Loucy (cell line): Measurements from ENCODE around the gene FANCF.

Experiments used
- H2AFZ ChIP-seq: fragments of 200-600 bp; sonication (generic); 2 replicates; pipeline ENCODE4 v1.6.0; 2016; ENCODE audit warnings: antibody characterized with exemption, mild to moderate bottlenecking, low read length, moderate library complexity
- H3F3A ChIP-seq: fragments of 200-600 bp; 2 replicates; pipeline ENCODE4 v1.6.0; 2016; ENCODE audit warnings: antibody characterized with exemption, low read depth, mild to moderate bottlenecking
- H3K27me3 ChIP-seq: fragments of 200-600 bp; sonication (generic); 2 replicates; pipeline ENCODE4 v1.6.1; 2014; ENCODE audit warnings: low read length, mild to moderate bottlenecking; ENCODE audit not compliant: insufficient read depth, poor library complexity, severe bottlenecking
- H3K36me3 ChIP-seq: fragments of 200-600 bp; sonication (generic); 2 replicates; pipeline ENCODE4 v1.6.1; 2016; ENCODE audit warnings: low read length; ENCODE audit not compliant: insufficient read depth
- H3K4me1 ChIP-seq: fragments of 200-600 bp; sonication (generic); 2 replicates; pipeline ENCODE4 v1.5.1; 2014; ENCODE audit warnings: low read length, mild to moderate bottlenecking; ENCODE audit not compliant: insufficient read depth, poor library complexity, severe bottlenecking
- H3K4me2 ChIP-seq: fragments of 200-600 bp; sonication (generic); 2 replicates; pipeline ENCODE4 v1.6.0; 2014; ENCODE audit warnings: antibody characterized with exemption, low read length, low read depth, mild to moderate bottlenecking; ENCODE audit not compliant: poor library complexity, severe bottlenecking
- H3K4me3 ChIP-seq: fragments of 200-600 bp; sonication (generic); 2 replicates; pipeline ENCODE4 v1.5.1; 2014; ENCODE audit warnings: low read length, mild to moderate bottlenecking, mixed read lengths; ENCODE audit not compliant: poor library complexity, severe bottlenecking
- H3K79me2 ChIP-seq: fragments of 200-600 bp; sonication (generic); 2 replicates; pipeline ENCODE4 v1.6.1; 2014; ENCODE audit warnings: low read length; ENCODE audit not compliant: insufficient read depth
- H3K9ac ChIP-seq: fragments of 200-600 bp; sonication (generic); 2 replicates; pipeline ENCODE4 v1.6.0; 2014; ENCODE audit warnings: mild to moderate bottlenecking, low read depth, low read length, moderate library complexity; ENCODE audit not compliant: poor library complexity, severe bottlenecking
- H3K9me2 ChIP-seq: fragments of 200-600 bp; sonication (generic); replicated peaks from 2 replicates; pipeline ENCODE4 v1.6.1; 2016; ENCODE audit warnings: low read depth, low read length, mixed read lengths
- H3K9me3 ChIP-seq: fragments of 200-600 bp; sonication (generic); 2 replicates; pipeline ENCODE4 v1.6.1; 2014; ENCODE audit warnings: mild to moderate bottlenecking, antibody characterized with exemption, low read length, low read depth; ENCODE audit not compliant: insufficient read depth
- H4K20me1 ChIP-seq: fragments of 200-600 bp; sonication (generic); 2 replicates; pipeline ENCODE4 v1.6.0; 2014; ENCODE audit warnings: antibody characterized with exemption, low read length, mild to moderate bottlenecking; ENCODE audit not compliant: insufficient read depth, poor library complexity, severe bottlenecking
- EZH2phosphoT487 ChIP-seq: fragments of 200-600 bp; IDR thresholded peaks from 2 replicates; pipeline ENCODE4 v1.6.1; 2018; ENCODE audit warnings: antibody characterized with exemption, mild to moderate bottlenecking, moderate library complexity, borderline replicate concordance
- TF ChIP-seq, protein P1 (sequence below): fragments of 200-600 bp; sonication (generic); conservative IDR thresholded peaks from 2 replicates; pipeline ENCODE4 v1.5.1; 2014; ENCODE audit warnings: mild to moderate bottlenecking, antibody characterized with exemption, low read length

FANCF gene

DNA sequence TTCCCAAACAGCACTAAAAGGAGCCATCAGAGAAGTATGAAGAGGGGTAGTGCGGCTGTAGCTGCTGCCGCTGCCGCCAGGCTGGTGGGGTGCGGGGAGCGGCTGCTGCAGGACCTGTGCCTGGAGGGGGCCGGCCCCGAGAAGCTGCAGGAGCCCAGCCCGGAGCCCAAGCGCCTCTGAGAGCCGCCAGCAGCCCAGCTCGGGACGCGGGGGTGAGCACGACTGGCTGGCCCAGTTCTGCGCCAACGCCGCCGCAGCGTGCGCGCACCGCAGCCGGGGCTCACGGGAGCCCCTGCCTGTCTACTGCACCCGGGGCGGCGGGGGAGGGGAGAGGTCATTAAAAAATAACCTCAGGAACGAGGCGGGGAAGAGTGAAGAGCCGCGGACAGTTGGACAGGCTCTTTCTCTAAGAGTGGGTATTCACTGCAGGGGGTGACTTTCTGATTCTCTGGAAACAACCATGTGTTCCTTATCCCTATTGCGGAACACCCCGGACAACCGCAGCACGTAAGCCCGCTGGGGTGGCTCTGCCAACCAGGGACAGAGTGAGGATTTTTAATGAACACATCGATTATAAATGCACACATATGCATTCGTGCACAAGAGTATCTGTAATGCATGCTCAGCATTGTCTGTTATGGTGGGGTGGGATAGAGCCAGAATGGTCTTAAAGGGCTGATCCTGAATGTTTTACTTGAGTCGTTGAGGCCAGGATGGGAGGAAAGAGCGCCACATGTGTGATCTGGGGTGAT is 41.2 kb upstream of the FANCF start:
- 0 out of 2 replicates have a peak overlapping the region, but pooled peaks have one; percentile 31 for H2AFZ ChIP-seq
- H4K20me1 ChIP-seq, result no peaks in the 10 kb centered on the region
- no peaks in the 10 kb centered on the region for H3K4me1 ChIP-seq
- H3K9me3 ChIP-seq, result no peaks in the 10 kb centered on the region
- no peaks in the 10 kb centered on the region for H3F3A ChIP-seq
- TF ChIP-seq, protein P1, sequence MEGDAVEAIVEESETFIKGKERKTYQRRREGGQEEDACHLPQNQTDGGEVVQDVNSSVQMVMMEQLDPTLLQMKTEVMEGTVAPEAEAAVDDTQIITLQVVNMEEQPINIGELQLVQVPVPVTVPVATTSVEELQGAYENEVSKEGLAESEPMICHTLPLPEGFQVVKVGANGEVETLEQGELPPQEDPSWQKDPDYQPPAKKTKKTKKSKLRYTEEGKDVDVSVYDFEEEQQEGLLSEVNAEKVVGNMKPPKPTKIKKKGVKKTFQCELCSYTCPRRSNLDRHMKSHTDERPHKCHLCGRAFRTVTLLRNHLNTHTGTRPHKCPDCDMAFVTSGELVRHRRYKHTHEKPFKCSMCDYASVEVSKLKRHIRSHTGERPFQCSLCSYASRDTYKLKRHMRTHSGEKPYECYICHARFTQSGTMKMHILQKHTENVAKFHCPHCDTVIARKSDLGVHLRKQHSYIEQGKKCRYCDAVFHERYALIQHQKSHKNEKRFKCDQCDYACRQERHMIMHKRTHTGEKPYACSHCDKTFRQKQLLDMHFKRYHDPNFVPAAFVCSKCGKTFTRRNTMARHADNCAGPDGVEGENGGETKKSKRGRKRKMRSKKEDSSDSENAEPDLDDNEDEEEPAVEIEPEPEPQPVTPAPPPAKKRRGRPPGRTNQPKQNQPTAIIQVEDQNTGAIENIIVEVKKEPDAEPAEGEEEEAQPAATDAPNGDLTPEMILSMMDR, result no peak
- TF ChIP-seq EZH2phosphoT487, result no peak
- H3K9me2 ChIP-seq, result no peaks in the 10 kb centered on the region
- peaks cover 35% of the 10 kb centered on the region for H3K27me3 ChIP-seq
- no peak overlapping the region for H3K9ac ChIP-seq
- H3K4me3 ChIP-seq, result peak overlapping the region; percentile 48
- H3K79me2 ChIP-seq, result no peaks in the 10 kb centered on the region
- no peaks in the 10 kb centered on the region for H3K36me3 ChIP-seq
- H3K4me2 ChIP-seq, result peak overlapping the region; percentile 60

GRCh38 chr11:22666325-22666687 is 40.7 kb upstream of the FANCF start, which contains the start of gene GAS2:
Gene GAS2, plus strand, starts transcription at chr11:22666611. Its CDS starts 8,259 bp downstream, at chr11:22674870.
- peak within 1 kb of the TSS; percentile 48 for H3K4me3 ChIP-seq
- H2AFZ ChIP-seq, result 0 out of 2 replicates have a peak within 1 kb of the TSS, but pooled peaks have one; percentile 31
- no peaks in the 10 kb centered on the region for H3K4me1 ChIP-seq
- no peaks in the 10 kb centered on the region for H3K9me2 ChIP-seq
- peaks cover 35% of the 10 kb centered on the region for H3K27me3 ChIP-seq
- H3K9me3 ChIP-seq, result no peaks in the 10 kb centered on the region
- H3K79me2 ChIP-seq, result no peaks in the 10 kb centered on the region
- H3K36me3 ChIP-seq, result no peaks in the 10 kb centered on the region
- H3F3A ChIP-seq, result no peaks in the 10 kb centered on the region
- H3K9ac ChIP-seq, result no peak within 1 kb of the TSS
- no peaks in the 10 kb centered on the region for H4K20me1 ChIP-seq
- peak within 1 kb of the TSS; percentile 60 for H3K4me2 ChIP-seq
- TF ChIP-seq, protein P1, result no peak

DNA sequence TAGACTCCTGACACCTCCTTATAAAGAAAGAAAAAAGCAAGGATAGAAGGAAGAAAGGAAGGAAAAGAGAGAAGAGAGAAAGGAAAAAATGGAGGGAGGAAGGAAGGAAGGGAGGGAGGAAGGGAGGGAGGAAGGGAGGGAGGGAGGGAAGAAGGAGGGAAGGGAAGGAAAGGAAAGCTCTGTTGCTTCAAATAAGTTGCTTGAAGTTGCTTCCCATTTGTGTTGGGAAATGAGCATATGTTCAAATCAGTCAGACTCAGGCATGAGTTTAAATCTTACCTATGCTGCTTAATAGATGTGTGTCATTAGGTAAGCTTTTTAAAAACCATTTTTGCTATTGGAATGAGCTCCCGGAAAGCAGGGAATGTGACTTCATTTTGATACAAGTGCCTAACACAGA is 34.2 kb upstream of the FANCF start:
- Histone ChIP-seq H3K9me2 (no peaks in the 10 kb centered on the region), H3K4me1 (peaks cover 3% of the 10 kb centered on the region), H3K9ac (no peak overlapping the region), H3K9me3 (no peaks in the 10 kb centered on the region), H3K27me3 (no peaks in the 10 kb centered on the region), H2AFZ (no peak overlapping the region), H4K20me1 (no peaks in the 10 kb centered on the region), H3K4me3 (no peak overlapping the region), H3F3A (no peaks in the 10 kb centered on the region), H3K4me2 (no peak overlapping the region), H3K36me3 (no peaks in the 10 kb centered on the region), H3K79me2 (no peaks in the 10 kb centered on the region)
- TF ChIP-seq, protein P1, result no peak
- TF ChIP-seq EZH2phosphoT487, result no peak
